Measurements from ENCODE around the gene MTCH2. TPM values are rescaled to one million over a fixed set of nuclear protein-coding genes. Genes with fewer than 3 reads are reported as not detected.
A peak's percentile ranks its signal among the peaks of the same experiment; 100 is the strongest.
"Not testable (repeated sequence)": the region's sequence is repeated elsewhere in the genome, so short reads cannot be mapped to it uniquely, and the experiment has no call there.

Gene MTCH2
- total RNA-seq, 1 experiment from 2014 or later = 230 TPM

DNA sequence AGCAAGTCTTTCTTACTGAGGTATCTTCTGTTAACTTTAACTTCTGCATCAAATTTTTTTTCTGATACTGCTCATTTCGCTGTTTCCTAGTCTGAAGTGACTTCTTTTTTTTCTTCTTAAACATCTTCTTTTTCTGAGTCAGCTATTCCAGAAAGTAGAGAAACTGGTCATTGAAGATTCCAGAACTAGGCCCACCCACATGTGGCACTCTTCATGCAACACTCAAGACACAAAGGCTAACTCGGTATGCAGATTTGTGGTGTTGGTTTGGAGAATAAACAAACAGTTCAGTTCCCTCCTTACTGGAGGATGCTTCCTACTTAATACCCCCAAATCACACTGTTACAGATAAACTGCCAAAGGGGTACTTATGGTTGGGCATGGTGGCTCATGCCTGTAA is 25.2 kb upstream of the MTCH2 start:
- H3K36me3 ChIP-seq (ENCODE audit: control insufficient read depth, insufficient read depth, low read length) = no peaks in the 10 kb centered on the region
- H3K27ac ChIP-seq (ENCODE audit: low read length) = no peak overlapping the region
- TF ChIP-seq, protein P1, sequence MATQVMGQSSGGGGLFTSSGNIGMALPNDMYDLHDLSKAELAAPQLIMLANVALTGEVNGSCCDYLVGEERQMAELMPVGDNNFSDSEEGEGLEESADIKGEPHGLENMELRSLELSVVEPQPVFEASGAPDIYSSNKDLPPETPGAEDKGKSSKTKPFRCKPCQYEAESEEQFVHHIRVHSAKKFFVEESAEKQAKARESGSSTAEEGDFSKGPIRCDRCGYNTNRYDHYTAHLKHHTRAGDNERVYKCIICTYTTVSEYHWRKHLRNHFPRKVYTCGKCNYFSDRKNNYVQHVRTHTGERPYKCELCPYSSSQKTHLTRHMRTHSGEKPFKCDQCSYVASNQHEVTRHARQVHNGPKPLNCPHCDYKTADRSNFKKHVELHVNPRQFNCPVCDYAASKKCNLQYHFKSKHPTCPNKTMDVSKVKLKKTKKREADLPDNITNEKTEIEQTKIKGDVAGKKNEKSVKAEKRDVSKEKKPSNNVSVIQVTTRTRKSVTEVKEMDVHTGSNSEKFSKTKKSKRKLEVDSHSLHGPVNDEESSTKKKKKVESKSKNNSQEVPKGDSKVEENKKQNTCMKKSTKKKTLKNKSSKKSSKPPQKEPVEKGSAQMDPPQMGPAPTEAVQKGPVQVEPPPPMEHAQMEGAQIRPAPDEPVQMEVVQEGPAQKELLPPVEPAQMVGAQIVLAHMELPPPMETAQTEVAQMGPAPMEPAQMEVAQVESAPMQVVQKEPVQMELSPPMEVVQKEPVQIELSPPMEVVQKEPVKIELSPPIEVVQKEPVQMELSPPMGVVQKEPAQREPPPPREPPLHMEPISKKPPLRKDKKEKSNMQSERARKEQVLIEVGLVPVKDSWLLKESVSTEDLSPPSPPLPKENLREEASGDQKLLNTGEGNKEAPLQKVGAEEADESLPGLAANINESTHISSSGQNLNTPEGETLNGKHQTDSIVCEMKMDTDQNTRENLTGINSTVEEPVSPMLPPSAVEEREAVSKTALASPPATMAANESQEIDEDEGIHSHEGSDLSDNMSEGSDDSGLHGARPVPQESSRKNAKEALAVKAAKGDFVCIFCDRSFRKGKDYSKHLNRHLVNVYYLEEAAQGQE (IDR thresholded peaks at IDR 0.05; ENCODE audit: insufficient read depth in 1 of 2, low read depth in 2 of 2, low read length in 1 of 2) = no peak
- TF ChIP-seq, protein P2, sequence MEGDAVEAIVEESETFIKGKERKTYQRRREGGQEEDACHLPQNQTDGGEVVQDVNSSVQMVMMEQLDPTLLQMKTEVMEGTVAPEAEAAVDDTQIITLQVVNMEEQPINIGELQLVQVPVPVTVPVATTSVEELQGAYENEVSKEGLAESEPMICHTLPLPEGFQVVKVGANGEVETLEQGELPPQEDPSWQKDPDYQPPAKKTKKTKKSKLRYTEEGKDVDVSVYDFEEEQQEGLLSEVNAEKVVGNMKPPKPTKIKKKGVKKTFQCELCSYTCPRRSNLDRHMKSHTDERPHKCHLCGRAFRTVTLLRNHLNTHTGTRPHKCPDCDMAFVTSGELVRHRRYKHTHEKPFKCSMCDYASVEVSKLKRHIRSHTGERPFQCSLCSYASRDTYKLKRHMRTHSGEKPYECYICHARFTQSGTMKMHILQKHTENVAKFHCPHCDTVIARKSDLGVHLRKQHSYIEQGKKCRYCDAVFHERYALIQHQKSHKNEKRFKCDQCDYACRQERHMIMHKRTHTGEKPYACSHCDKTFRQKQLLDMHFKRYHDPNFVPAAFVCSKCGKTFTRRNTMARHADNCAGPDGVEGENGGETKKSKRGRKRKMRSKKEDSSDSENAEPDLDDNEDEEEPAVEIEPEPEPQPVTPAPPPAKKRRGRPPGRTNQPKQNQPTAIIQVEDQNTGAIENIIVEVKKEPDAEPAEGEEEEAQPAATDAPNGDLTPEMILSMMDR (IDR thresholded peaks at IDR 0.05) = no peak
- TF ChIP-seq SIN3A (IDR thresholded peaks at IDR 0.05; ENCODE audit: borderline replicate concordance, insufficient read depth, low read depth, low read length) (no peak), POLR2AphosphoS5 (IDR thresholded peaks at IDR 0.05; ENCODE audit: low read depth, low read length) (no peak), TCF7L2 (IDR thresholded peaks at IDR 0.05; ENCODE audit: low read depth, low read length) (no peak)
- BruUV-seq (replicated peaks) = no TSS peak
- ChIA-PET CTCF (no interaction called here), POLR2A (no interaction called here)
- H3K4me3 ChIP-seq (ENCODE audit: low read depth in 2 of 2, low read length in 2 of 2) = no peak overlapping the region
- in situ Hi-C loops (cut with HindIII; ENCODE audit: low pct_unique_long_range_greater_than_20kb, low sequenced_read_pairs) (no loop called here), intact Hi-C loops (cut with micrococcal nuclease; ENCODE audit: unreplicated experiment) (no loop called here)
- ATAC-seq (no peak), DNase-seq (ENCODE audit: low read depth, low spot score) (no peak)
- H3K9me3 ChIP-seq (ENCODE audit: control insufficient read depth, insufficient read depth, low read depth, low read length) = no peaks in the 10 kb centered on the region
- H3K27me3 ChIP-seq (ENCODE audit: control insufficient read depth, insufficient read depth, low read length) = no peaks in the 10 kb centered on the region
- no peaks in the 10 kb centered on the region for H3K4me1 ChIP-seq (ENCODE audit: control insufficient read depth, insufficient read depth, low read length)

DNA sequence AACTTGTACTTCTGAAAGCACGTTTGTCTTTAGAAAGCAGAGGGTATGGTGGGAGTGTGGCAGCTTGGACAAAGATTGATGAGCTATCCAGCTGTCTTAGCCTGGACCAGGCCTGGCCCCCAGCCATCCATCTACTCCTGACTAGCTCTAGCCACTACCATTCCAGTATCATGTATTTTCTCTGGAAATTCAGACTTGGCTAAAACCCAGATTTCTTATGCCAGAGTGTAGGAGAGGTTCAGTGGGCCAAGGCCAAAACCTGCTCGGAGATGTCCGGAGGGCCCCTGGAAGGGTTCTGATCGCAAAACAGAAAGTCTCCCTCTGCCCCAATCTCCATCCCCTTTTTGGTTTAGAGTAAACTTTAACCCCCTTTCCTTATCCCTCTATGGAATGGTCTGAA is 24.8 kb upstream of the MTCH2 start:
- no TSS peak for BruUV-seq (replicated peaks)
- TF ChIP-seq, protein P2 (IDR thresholded peaks at IDR 0.05) = no peak
- TF ChIP-seq POLR2AphosphoS5 (IDR thresholded peaks at IDR 0.05; ENCODE audit: low read depth, low read length) (no peak), SIN3A (IDR thresholded peaks at IDR 0.05; ENCODE audit: borderline replicate concordance, insufficient read depth, low read depth, low read length) (no peak), TCF7L2 (IDR thresholded peaks at IDR 0.05; ENCODE audit: low read depth, low read length) (no peak)
- TF ChIP-seq, protein P1 (IDR thresholded peaks at IDR 0.05; ENCODE audit: insufficient read depth in 1 of 2, low read depth in 2 of 2, low read length in 1 of 2) = no peak
- Histone ChIP-seq H3K27ac (ENCODE audit: low read length) (no peak overlapping the region), H3K4me1 (ENCODE audit: control insufficient read depth, insufficient read depth, low read length) (no peaks in the 10 kb centered on the region), H3K9me3 (ENCODE audit: control insufficient read depth, insufficient read depth, low read depth, low read length) (no peaks in the 10 kb centered on the region), H3K4me3 (ENCODE audit: low read depth in 2 of 2, low read length in 2 of 2) (no peak overlapping the region), H3K36me3 (ENCODE audit: control insufficient read depth, insufficient read depth, low read length) (no peaks in the 10 kb centered on the region), H3K27me3 (ENCODE audit: control insufficient read depth, insufficient read depth, low read length) (no peaks in the 10 kb centered on the region)
- CTCF ChIA-PET = no interaction called here
- intact Hi-C loops (cut with micrococcal nuclease; ENCODE audit: unreplicated experiment) (no loop called here), in situ Hi-C loops (cut with HindIII; ENCODE audit: low pct_unique_long_range_greater_than_20kb, low sequenced_read_pairs) (no loop called here)
- no peak for ATAC-seq
- no peak for DNase-seq (ENCODE audit: low read depth, low spot score)
- POLR2A ChIA-PET = no interaction called here

DNA sequence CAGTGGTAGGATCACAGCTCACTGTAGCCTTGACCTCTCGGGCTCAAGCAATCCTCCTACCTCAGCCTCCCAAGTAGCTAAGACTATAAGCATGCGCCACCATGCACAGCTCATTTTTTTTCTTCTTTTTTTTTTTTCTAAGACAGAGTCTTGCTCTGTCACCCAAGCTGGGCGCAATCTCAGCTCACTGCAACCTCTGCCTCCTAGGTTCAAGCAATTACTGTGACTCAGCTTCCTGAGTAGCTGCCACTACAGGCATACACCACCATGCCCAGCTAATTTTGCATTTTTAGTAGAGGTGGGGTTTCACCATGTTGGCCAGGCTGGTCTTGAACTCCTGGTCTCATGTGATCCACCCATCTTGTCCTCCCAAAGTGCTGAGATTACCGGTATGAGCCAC is 22.6 kb upstream of the MTCH2 start:
- intact Hi-C loops (cut with micrococcal nuclease; ENCODE audit: unreplicated experiment); H3K27ac ChIP-seq (ENCODE audit: low read length); BruUV-seq (replicated peaks); DNase-seq (ENCODE audit: low read depth, low spot score); H3K9me3 ChIP-seq (ENCODE audit: control insufficient read depth, insufficient read depth, low read depth, low read length); H3K4me1 ChIP-seq (ENCODE audit: control insufficient read depth, insufficient read depth, low read length); H3K4me3 ChIP-seq (ENCODE audit: low read depth in 2 of 2, low read length in 2 of 2); H3K36me3 ChIP-seq (ENCODE audit: control insufficient read depth, insufficient read depth, low read length); H3K27me3 ChIP-seq (ENCODE audit: control insufficient read depth, insufficient read depth, low read length); in situ Hi-C loops (cut with HindIII; ENCODE audit: low pct_unique_long_range_greater_than_20kb, low sequenced_read_pairs): not testable (repeated sequence)
- CTCF ChIA-PET = interaction anchor here (0.6 to 0.7 kb wide), 3 partner anchors 22 to 32 kb away, joined by 3 to 4 read pairs (median 4); no protein-coding TSS in a partner anchor
- POLR2A ChIA-PET = interaction anchor here (0.6 to 1.0 kb wide), 2 partner anchors 40 to 51 kb away, joined by 4 to 10 read pairs; no protein-coding TSS in a partner anchor
- ATAC-seq = peak; percentile 14; the same call in 1 of the 2 replicates

All from Panc1 (cell line).